Activated CD8-positive, alpha-beta memory T cell treated with anti-CD3 and anti-CD28 coated beads for 36 hours (primary cell): ENCODE data around the gene GPC1. TPM values are rescaled to one million over a fixed set of nuclear protein-coding genes. Genes with fewer than 3 reads are reported as not detected.

Source experiments
- total RNA-seq, 2 experiments: library from RNA; stranded (reverse); gene quantifications; one replicate each; pipeline ENCODE4 v1.2.3, GENCODE V29; 2021

GPC1 gene
- total RNA-seq, 2 experiments from 2014 or later: 1.7 TPM

Other genes starting within 250 kb of the GPC1 start
- gene ANKMY1, start 122.3 kb downstream of the GPC1 start, total RNA-seq: 10 to 100 TPM; 21.1 to 23.0 TPM
- gene DUSP28, start 124.7 kb downstream of the GPC1 start, total RNA-seq: 1 to 10 TPM; 6.0 to 6.2 TPM
- 10 to 100 TPM; 50.8 to 51.7 TPM for gene RNPEPL1, start 132.8 kb downstream of the GPC1 start, total RNA-seq
- gene CAPN10, start 151.1 kb downstream of the GPC1 start, total RNA-seq: 10 to 100 TPM; 39.8 to 41.2 TPM
- gene GPR35, start 189.8 kb downstream of the GPC1 start, total RNA-seq: 10 to 100 TPM; 12.6 to 13.3 TPM
- not detected for gene AQP12B, start 247.2 kb downstream of the GPC1 start, total RNA-seq